GM23338 (cell line): ENCODE measurements around the gene ESRRA.

Experiments used
- EZH2 ChIP-seq: fragments of 200-600 bp; sonication (generic); IDR thresholded peaks from one replicate; pipeline ENCODE4 v1.8.0; 2017; ENCODE audit warnings: antibody characterized with exemption, mild to moderate bottlenecking, low read depth; ENCODE audit not compliant: unreplicated experiment
- EZH2phosphoT487 ChIP-seq: fragments of 200-600 bp; sonication (generic); IDR thresholded peaks from one replicate; pipeline ENCODE4 v1.8.1; 2018; ENCODE audit warnings: antibody characterized with exemption; ENCODE audit not compliant: unreplicated experiment
- TF ChIP-seq, protein P1 (sequence below), 2 experiments: fragments of 200-600 bp in 1 of 2; sonication (generic) in 1 of 2; conservative IDR thresholded peaks; 2 replicates each; pipeline versions ENCODE4 v1.5.1 to v1.6.1; 2016 to 2017; ENCODE audit warnings: antibody characterized with exemption in 2 of 2, low read depth in 2 of 2, mild to moderate bottlenecking in 2 of 2, moderate library complexity in 1 of 2
- TF ChIP-seq, protein P2 (sequence below): IDR thresholded peaks from 2 replicates; pipeline ENCODE4 v1.6.1; 2016; ENCODE audit warnings: antibody characterized with exemption

DNA sequence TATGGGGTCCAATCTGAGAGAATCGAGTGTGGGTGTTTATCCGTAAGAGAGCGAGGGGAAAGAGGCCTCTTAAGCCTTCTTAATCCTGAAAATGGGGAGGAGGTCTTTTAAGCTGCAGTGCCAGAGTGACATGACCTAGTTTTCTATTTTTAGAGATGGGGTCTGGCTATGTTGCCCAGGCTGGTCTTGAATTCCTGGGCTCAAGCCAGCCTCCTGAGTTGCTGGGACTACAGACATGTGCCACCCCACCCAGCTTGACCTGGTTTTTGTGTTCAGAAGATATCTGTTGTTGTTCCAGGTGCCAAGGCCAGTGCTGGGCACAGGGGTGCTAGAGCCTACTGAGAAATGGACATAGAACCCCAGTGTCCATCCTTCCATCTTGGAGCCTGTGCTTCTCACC is 22.2 kb upstream of the ESRRA start:
- TF ChIP-seq, protein P1, sequence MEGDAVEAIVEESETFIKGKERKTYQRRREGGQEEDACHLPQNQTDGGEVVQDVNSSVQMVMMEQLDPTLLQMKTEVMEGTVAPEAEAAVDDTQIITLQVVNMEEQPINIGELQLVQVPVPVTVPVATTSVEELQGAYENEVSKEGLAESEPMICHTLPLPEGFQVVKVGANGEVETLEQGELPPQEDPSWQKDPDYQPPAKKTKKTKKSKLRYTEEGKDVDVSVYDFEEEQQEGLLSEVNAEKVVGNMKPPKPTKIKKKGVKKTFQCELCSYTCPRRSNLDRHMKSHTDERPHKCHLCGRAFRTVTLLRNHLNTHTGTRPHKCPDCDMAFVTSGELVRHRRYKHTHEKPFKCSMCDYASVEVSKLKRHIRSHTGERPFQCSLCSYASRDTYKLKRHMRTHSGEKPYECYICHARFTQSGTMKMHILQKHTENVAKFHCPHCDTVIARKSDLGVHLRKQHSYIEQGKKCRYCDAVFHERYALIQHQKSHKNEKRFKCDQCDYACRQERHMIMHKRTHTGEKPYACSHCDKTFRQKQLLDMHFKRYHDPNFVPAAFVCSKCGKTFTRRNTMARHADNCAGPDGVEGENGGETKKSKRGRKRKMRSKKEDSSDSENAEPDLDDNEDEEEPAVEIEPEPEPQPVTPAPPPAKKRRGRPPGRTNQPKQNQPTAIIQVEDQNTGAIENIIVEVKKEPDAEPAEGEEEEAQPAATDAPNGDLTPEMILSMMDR (conservative IDR thresholded peaks at IDR 0.05; ENCODE audit: low read depth in 2 of 2), result no peak
- TF ChIP-seq EZH2phosphoT487, result no peak
- TF ChIP-seq EZH2, result no peak
- TF ChIP-seq, protein P2, sequence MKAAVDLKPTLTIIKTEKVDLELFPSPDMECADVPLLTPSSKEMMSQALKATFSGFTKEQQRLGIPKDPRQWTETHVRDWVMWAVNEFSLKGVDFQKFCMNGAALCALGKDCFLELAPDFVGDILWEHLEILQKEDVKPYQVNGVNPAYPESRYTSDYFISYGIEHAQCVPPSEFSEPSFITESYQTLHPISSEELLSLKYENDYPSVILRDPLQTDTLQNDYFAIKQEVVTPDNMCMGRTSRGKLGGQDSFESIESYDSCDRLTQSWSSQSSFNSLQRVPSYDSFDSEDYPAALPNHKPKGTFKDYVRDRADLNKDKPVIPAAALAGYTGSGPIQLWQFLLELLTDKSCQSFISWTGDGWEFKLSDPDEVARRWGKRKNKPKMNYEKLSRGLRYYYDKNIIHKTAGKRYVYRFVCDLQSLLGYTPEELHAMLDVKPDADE, result no peak
